Measurements from ENCODE around the gene BLVRB.

BLVRB gene

GRCh38 chr19:40419780-40420179, 45.8 kb downstream of the BLVRB start:
- Mint-ChIP-seq H3K4me3 (peak overlapping the region; percentile 61 to 74 (median 66)), H3K27me3 (ENCODE audit: low read depth) (no peaks in the 10 kb centered on the region), H3K4me1 (peaks cover 51% of the 10 kb centered on the region), H3K36me3 (ENCODE audit: low read depth) (peaks cover 6% of the 10 kb centered on the region), H3K27ac (peak overlapping the region; percentile 71 to 89 (median 77)), H3K9me3 (no peaks in the 10 kb centered on the region)
- TF ChIP-seq, protein P1, sequence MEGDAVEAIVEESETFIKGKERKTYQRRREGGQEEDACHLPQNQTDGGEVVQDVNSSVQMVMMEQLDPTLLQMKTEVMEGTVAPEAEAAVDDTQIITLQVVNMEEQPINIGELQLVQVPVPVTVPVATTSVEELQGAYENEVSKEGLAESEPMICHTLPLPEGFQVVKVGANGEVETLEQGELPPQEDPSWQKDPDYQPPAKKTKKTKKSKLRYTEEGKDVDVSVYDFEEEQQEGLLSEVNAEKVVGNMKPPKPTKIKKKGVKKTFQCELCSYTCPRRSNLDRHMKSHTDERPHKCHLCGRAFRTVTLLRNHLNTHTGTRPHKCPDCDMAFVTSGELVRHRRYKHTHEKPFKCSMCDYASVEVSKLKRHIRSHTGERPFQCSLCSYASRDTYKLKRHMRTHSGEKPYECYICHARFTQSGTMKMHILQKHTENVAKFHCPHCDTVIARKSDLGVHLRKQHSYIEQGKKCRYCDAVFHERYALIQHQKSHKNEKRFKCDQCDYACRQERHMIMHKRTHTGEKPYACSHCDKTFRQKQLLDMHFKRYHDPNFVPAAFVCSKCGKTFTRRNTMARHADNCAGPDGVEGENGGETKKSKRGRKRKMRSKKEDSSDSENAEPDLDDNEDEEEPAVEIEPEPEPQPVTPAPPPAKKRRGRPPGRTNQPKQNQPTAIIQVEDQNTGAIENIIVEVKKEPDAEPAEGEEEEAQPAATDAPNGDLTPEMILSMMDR (IDR thresholded peaks at IDR 0.05; ENCODE audit: unreplicated experiment in 3 of 3): no peak

- Mint-ChIP-seq H3K27me3 (ENCODE audit: low read depth) (no peaks in the 10 kb centered on the region), H3K27ac (peak overlapping the region; percentile 71 to 89 (median 77)), H3K4me1 (peaks cover 47% of the 10 kb centered on the region), H3K4me3 (peak overlapping the region; percentile 61 to 68 (median 66)), H3K9me3 (no peaks in the 10 kb centered on the region), H3K36me3 (ENCODE audit: low read depth) (peaks cover 6% of the 10 kb centered on the region)
- TF ChIP-seq, protein P1 (IDR thresholded peaks at IDR 0.05; ENCODE audit: unreplicated experiment in 3 of 3): no peak
Measured at GRCh38 chr19:40419066-40419612, 46.4 kb downstream of the BLVRB start.

GRCh38 chr19:40418040-40418439, 47.5 kb downstream of the BLVRB start:
- Mint-ChIP-seq H3K4me3 (peak overlapping the region in 2 of 3 experiments; percentile 13 to 39), H3K27ac (peak overlapping the region; percentile 89 to 97 (median 89)), H3K4me1 (peaks cover 52% of the 10 kb centered on the region), H3K9me3 (no peaks in the 10 kb centered on the region), H3K36me3 (ENCODE audit: low read depth) (peaks cover 6% of the 10 kb centered on the region), H3K27me3 (ENCODE audit: low read depth) (no peaks in the 10 kb centered on the region)
- TF ChIP-seq, protein P1 (IDR thresholded peaks at IDR 0.05; ENCODE audit: unreplicated experiment in 3 of 3): no peak

DNA sequence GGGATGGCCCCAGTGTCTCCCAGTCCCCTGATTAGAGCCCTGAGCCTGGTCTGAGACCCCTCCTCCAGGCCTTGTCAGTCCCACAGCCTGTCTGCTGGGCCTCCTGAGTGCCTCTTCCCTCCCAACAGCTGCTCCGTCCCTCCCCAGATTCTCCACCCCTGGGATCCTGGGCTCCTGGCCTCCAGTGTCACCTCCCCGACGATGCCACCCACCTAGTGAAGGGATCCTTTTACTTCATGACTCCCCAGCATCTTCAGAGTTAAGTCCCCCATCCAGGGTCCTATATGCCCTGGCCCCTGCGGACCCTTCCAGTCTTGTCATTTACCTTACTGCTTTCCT, 47.9 kb downstream of the BLVRB start:
- TF ChIP-seq, protein P1 (IDR thresholded peaks at IDR 0.05; ENCODE audit: unreplicated experiment in 3 of 3): no peak
- H3K27me3 Mint-ChIP-seq (ENCODE audit: low read depth): no peaks in the 10 kb centered on the region
- peak overlapping the region; percentile 89 to 97 (median 89) for H3K27ac Mint-ChIP-seq
- no peaks in the 10 kb centered on the region for H3K9me3 Mint-ChIP-seq
- H3K4me1 Mint-ChIP-seq: peaks cover 52% of the 10 kb centered on the region
- peaks cover 6% of the 10 kb centered on the region for H3K36me3 Mint-ChIP-seq (ENCODE audit: low read depth)
- peak overlapping the region in 2 of 3 experiments; percentile 13 to 39 for H3K4me3 Mint-ChIP-seq

DNA sequence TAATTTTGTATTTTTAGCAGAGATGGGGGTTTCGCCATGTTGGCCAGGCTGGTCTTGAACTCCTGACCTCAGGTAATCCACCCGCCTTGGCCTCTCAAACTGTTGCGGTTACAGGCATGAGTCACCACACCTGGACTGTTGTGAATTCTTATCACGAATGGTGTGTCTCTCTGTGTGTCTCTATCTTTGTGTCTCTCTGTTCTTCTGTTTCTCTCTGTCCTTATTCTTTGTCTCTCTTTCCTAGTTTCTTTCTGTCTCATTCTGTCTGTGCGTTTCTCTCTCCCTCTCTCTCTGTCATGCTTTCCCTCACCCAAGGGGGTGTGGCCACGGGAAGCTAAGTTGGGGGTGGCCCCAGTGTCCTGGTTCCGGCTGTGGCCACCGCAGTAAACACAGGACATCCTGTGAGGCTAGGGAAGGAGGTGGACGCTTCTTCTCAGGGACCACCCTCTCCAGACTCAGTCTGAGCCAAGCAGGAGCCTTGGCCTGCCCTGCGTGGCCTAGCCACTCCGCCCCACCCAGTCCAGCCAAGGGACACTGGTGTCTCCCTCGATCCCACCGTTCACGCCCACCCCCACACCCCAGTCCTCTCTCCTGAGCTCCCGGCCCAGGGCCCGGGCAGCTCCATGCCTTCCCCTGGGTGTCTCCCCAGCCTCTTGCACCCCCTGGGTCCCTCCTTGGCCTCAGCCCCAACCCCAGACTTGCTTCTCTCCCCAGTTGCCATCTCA, 48.5 kb downstream of the BLVRB start:
- TF ChIP-seq, protein P1 (IDR thresholded peaks at IDR 0.05; ENCODE audit: unreplicated experiment in 3 of 3): no peak
- peak overlapping the region in 2 of 3 experiments; percentile 33 to 51 for H3K4me3 Mint-ChIP-seq
- peaks cover 3% of the 10 kb centered on the region for H3K36me3 Mint-ChIP-seq (ENCODE audit: low read depth)
- H3K9me3 Mint-ChIP-seq: no peaks in the 10 kb centered on the region
- H3K27ac Mint-ChIP-seq: peak overlapping the region; percentile 89 to 97 (median 89)
- no peaks in the 10 kb centered on the region for H3K27me3 Mint-ChIP-seq (ENCODE audit: low read depth)
- peaks cover 46% of the 10 kb centered on the region for H3K4me1 Mint-ChIP-seq
